Stomach smooth muscle (tissue), 2 donors: Measurements from ENCODE around the gene CCDC93.
A peak's percentile ranks its signal among the peaks of the same experiment; 100 is the strongest.

ENCODE experiments used
- H3K27ac ChIP-seq: one replicate; pipeline ENCODE4 v1.7.0; 2013; ENCODE audit warnings: mild to moderate bottlenecking, low read length, inconsistent platforms
- H3K27me3 ChIP-seq, 2 donors: one replicate each; pipeline ENCODE4 v1.7.0; 2013; ENCODE audit warnings: low read length in 2 of 2; ENCODE audit not compliant: insufficient read depth in 2 of 2, control insufficient read depth in 1 of 2
- H3K36me3 ChIP-seq, 2 donors: one replicate each; pipeline ENCODE4 v1.7.0; 2013; ENCODE audit warnings: low read length in 2 of 2; ENCODE audit not compliant: control insufficient read depth in 2 of 2, insufficient read depth in 2 of 2
- H3K4me1 ChIP-seq: one replicate; pipeline ENCODE4 v1.7.0; 2013; ENCODE audit warnings: low read length; ENCODE audit not compliant: control insufficient read depth, insufficient read depth
- H3K4me3 ChIP-seq, 2 donors: one replicate each; pipeline ENCODE4 v1.7.0; 2013; ENCODE audit warnings: low read length in 2 of 2
- H3K9ac ChIP-seq, 2 donors: one replicate each; pipeline ENCODE4 v1.7.0; 2013; ENCODE audit warnings: low read length in 2 of 2, mild to moderate bottlenecking in 1 of 2
- H3K9me3 ChIP-seq, 2 donors: one replicate each; pipeline ENCODE4 v1.7.0; 2013; ENCODE audit warnings: low read length in 2 of 2; ENCODE audit not compliant: control insufficient read depth in 2 of 2
- donor health status: healthy.
- donor health status: Pancreatic carcinoma.

Gene CCDC93

DNA sequence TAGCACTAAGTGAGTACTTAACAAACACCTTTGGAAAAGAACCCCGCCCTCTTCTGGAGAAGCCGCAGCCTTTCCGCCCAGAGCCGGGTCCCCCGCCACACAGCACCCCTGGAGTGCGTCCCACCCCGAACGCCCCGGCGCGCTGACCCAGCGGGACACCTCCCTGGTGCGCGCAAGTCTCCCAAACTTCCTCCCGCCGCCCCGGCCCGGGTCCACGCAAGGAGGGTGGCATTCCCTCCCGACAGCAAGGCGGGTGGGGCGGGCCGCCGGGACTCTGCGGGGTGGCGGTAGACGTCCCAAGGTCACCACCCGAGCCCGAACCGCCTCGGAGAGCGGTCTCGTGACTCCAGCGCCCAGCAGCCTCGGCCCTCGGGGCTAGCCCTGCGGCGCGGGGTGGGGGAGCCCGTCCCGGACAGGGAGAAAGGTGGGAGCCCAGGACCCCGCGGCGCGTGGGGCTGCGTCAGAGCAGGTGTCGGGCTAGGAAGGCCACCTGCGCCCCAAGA, 598 bp downstream of the CCDC93 start:
- Histone ChIP-seq H3K9me3 (no peaks in the 10 kb centered on the region), H3K36me3 (no peaks in the 10 kb centered on the region), H3K27me3 (no peaks in the 10 kb centered on the region), H3K9ac (peak overlapping the region; percentile 79 to 85), H3K4me1 (peaks cover 13% of the 10 kb centered on the region), H3K27ac (peak overlapping the region; percentile 53), H3K4me3 (peak overlapping the region; percentile 82 to 93)

GRCh38 chr2:118012778-118013177, 1.1 kb downstream of the CCDC93 start:
- H3K9ac ChIP-seq: peak overlapping the region; percentile 79 to 85
- peaks cover 13% of the 10 kb centered on the region for H3K4me1 ChIP-seq
- H3K27ac ChIP-seq: no peak overlapping the region
- H3K27me3 ChIP-seq: no peaks in the 10 kb centered on the region
- H3K9me3 ChIP-seq: no peaks in the 10 kb centered on the region
- peak overlapping the region; percentile 82 to 93 for H3K4me3 ChIP-seq
- H3K36me3 ChIP-seq: peaks cover 2% of the 10 kb centered on the region in 2 donors

DNA sequence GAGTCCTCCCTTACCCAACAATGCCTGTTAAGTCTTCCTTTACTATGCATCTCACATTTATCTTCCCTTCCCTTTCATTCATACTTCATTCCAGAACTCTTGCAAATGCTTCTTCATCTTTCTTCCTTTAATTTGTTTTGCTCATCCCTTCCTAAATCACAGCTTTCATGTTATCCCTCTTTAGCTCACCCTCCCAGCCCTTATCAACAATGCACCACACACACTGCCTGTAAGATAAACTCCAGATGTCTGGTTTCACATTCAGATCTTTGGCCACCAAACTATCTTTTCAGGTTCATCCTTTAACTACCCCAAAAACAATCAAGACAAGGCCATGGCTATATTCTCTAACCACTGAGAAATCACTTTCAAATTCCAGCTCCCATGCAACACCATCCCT, 3.4 kb downstream of the CCDC93 start:
- Histone ChIP-seq H3K27me3 (no peaks in the 10 kb centered on the region), H3K4me3 (no peak overlapping the region), H3K9ac (no peak overlapping the region), H3K4me1 (peaks cover 13% of the 10 kb centered on the region), H3K36me3 (peaks cover 11 to 16% of the 10 kb centered on the region in 2 donors), H3K27ac (no peak overlapping the region), H3K9me3 (no peaks in the 10 kb centered on the region)

GRCh38 chr2:118006861-118007260, 7.0 kb downstream of the CCDC93 start:
- H3K36me3 ChIP-seq: peaks cover 25 to 28% of the 10 kb centered on the region in 2 donors
- H3K4me1 ChIP-seq: peaks cover 2% of the 10 kb centered on the region
- H3K4me3 ChIP-seq: no peak overlapping the region
- H3K9ac ChIP-seq: no peak overlapping the region
- H3K27me3 ChIP-seq: no peaks in the 10 kb centered on the region
- H3K9me3 ChIP-seq: no peaks in the 10 kb centered on the region
- no peak overlapping the region for H3K27ac ChIP-seq

DNA sequence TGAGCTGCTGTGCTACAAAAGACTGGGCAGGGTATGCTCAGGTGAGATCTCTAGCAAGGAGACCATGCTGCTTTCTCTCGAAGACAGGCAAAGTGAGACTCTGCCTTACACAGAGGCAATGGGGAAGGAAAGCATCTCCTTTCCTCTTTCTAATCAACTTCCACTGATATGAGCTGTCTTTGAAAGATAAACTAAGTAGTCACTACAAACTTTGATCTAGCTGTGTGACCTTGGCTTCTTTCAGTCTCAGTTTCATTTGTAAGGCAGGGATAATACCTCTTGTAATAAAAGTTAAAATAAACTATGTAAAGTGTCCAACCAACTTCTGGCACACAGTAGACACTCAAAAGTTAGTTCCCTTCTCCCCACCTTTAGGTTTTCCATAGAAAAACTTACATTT, 7.5 kb downstream of the CCDC93 start:
- H3K27ac ChIP-seq: no peak overlapping the region
- H3K36me3 ChIP-seq: peaks cover 28 to 32% of the 10 kb centered on the region in 2 donors
- peaks cover 2% of the 10 kb centered on the region for H3K4me1 ChIP-seq
- H3K9ac ChIP-seq: no peak overlapping the region
- no peaks in the 10 kb centered on the region for H3K27me3 ChIP-seq
- H3K4me3 ChIP-seq: no peak overlapping the region
- no peaks in the 10 kb centered on the region for H3K9me3 ChIP-seq

GRCh38 chr2:118003396-118003824, 10.5 kb downstream of the CCDC93 start:
- no peak overlapping the region for H3K27ac ChIP-seq

DNA sequence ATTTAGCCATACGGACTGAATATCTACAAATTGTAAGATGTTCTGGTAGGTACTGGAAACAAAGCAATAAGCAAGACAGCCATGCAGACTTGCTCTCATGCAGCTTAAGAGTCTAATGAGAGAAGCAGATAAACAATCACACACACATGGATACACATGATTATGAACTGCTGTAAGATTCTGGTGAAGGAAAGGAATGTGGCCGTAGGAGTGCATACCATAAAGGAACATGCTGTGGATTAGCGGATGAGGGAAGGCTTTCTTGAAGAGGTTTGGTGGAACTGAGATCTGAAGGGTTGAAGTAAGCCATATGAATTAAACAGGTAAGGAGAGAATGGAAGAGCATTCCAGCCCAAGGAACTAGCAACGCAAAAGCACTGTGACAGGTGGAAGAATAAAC, 13.8 kb downstream of the CCDC93 start:
- no peaks in the 10 kb centered on the region for H3K27me3 ChIP-seq
- no peak overlapping the region for H3K27ac ChIP-seq
- H3K9me3 ChIP-seq: no peaks in the 10 kb centered on the region
- H3K36me3 ChIP-seq: peaks cover 42 to 46% of the 10 kb centered on the region in 2 donors
- H3K4me1 ChIP-seq: peaks cover 2% of the 10 kb centered on the region
- H3K9ac ChIP-seq: no peak overlapping the region
- H3K4me3 ChIP-seq: no peak overlapping the region

More at GRCh38 chr2:118003396-118003824, 10.5 kb downstream of the CCDC93 start:
- H3K9ac ChIP-seq: no peak overlapping the region
- no peak overlapping the region for H3K4me3 ChIP-seq
- peaks cover 2% of the 10 kb centered on the region for H3K4me1 ChIP-seq
- H3K27me3 ChIP-seq: no peaks in the 10 kb centered on the region
- H3K36me3 ChIP-seq: peaks cover 48% of the 10 kb centered on the region in 2 donors
- H3K9me3 ChIP-seq: no peaks in the 10 kb centered on the region

GRCh38 chr2:117997872-117998454, 15.9 kb downstream of the CCDC93 start:
- no peaks in the 10 kb centered on the region for H3K27me3 ChIP-seq
- peaks cover 50 to 54% of the 10 kb centered on the region in 2 donors for H3K36me3 ChIP-seq

DNA sequence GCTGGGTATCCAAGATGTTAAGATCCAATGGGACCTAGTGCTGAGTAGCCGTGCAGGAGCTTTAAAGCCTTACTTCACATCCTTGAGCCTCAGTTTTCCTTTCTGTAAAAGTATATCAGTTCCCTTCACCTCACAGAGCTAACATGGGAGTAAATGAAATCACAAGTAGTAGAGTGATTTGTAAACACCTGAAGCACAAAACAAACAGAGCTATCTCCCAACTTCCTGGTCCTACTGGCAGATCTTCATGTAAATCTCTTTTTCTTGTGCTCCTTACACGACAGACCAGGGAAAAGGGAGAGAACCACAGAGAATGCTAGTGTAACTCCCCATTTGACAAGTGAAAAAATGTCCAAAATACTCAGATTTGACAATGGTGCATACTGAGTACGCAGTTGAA, 17.3 kb downstream of the CCDC93 start:
- no peak overlapping the region for H3K9ac ChIP-seq
- peaks cover 41 to 49% of the 10 kb centered on the region in 2 donors for H3K36me3 ChIP-seq
- no peaks in the 10 kb centered on the region for H3K9me3 ChIP-seq
- H3K4me1 ChIP-seq: no peaks in the 10 kb centered on the region
- H3K4me3 ChIP-seq: no peak overlapping the region
- H3K27me3 ChIP-seq: no peaks in the 10 kb centered on the region
- H3K27ac ChIP-seq: no peak overlapping the region

More at GRCh38 chr2:117997872-117998454, 15.9 kb downstream of the CCDC93 start:
- Histone ChIP-seq H3K9me3 (no peaks in the 10 kb centered on the region), H3K9ac (no peak overlapping the region), H3K4me1 (peaks cover 2% of the 10 kb centered on the region), H3K4me3 (no peak overlapping the region), H3K27ac (no peak overlapping the region)

GRCh38 chr2:117994729-117995128, 19.1 kb downstream of the CCDC93 start:
- H3K27me3 ChIP-seq: no peaks in the 10 kb centered on the region
- H3K36me3 ChIP-seq: peaks cover 32 to 42% of the 10 kb centered on the region in 2 donors
- no peak overlapping the region for H3K9ac ChIP-seq
- H3K27ac ChIP-seq: no peak overlapping the region
- H3K9me3 ChIP-seq: no peaks in the 10 kb centered on the region
- no peaks in the 10 kb centered on the region for H3K4me1 ChIP-seq
- no peak overlapping the region for H3K4me3 ChIP-seq

DNA sequence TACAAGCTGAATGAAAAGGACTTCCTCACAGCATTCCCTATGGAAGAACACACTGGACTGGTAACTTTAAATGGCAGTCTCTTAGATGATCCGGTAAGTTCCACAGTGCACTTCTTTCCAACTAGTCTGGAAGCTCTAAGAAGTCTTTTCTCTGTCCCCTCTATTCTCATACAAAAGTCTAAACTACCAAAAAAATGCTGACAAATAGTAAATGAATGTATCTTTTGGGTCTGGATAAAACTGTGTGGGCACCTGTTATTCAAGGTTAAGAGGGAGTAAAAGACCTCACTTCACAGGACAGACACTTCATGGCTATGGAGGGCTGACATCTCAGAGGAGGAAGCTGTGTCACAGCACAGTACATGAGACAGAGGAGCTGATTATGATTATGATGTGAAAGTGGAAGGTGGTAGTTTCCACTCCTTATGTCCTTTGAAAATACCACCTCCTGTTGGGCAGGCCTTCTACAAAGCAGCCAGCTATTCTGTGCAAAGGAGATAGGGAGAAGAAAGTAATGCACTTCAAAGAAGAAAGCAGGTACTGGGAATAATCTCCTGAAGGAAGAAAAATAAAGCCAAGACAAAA, 23.9 kb downstream of the CCDC93 start:
- no peak overlapping the region for H3K27ac ChIP-seq
- H3K4me1 ChIP-seq: no peaks in the 10 kb centered on the region
- H3K4me3 ChIP-seq: no peak overlapping the region
- no peak overlapping the region for H3K9ac ChIP-seq
- no peaks in the 10 kb centered on the region for H3K9me3 ChIP-seq
- no peaks in the 10 kb centered on the region for H3K27me3 ChIP-seq
- peaks cover 25 to 28% of the 10 kb centered on the region in 2 donors for H3K36me3 ChIP-seq
